Loucy (cell line): Measurements from ENCODE around the gene CDC73.
"Not testable (repeated sequence)": the region's sequence is repeated elsewhere in the genome, so short reads cannot be mapped to it uniquely, and the experiment has no call there.

Experiments
- H2AFZ ChIP-seq: fragments of 200-600 bp; sonication (generic); 2 replicates; pipeline ENCODE4 v1.6.0; 2016; ENCODE audit warnings: antibody characterized with exemption, mild to moderate bottlenecking, low read length, moderate library complexity
- H3F3A ChIP-seq: fragments of 200-600 bp; 2 replicates; pipeline ENCODE4 v1.6.0; 2016; ENCODE audit warnings: antibody characterized with exemption, low read depth, mild to moderate bottlenecking
- H3K27me3 ChIP-seq: fragments of 200-600 bp; sonication (generic); 2 replicates; pipeline ENCODE4 v1.6.1; 2014; ENCODE audit warnings: low read length, mild to moderate bottlenecking; ENCODE audit not compliant: insufficient read depth, poor library complexity, severe bottlenecking
- H3K36me3 ChIP-seq: fragments of 200-600 bp; sonication (generic); 2 replicates; pipeline ENCODE4 v1.6.1; 2016; ENCODE audit warnings: low read length; ENCODE audit not compliant: insufficient read depth
- H3K4me1 ChIP-seq: fragments of 200-600 bp; sonication (generic); 2 replicates; pipeline ENCODE4 v1.5.1; 2014; ENCODE audit warnings: low read length, mild to moderate bottlenecking; ENCODE audit not compliant: insufficient read depth, poor library complexity, severe bottlenecking
- H3K4me2 ChIP-seq: fragments of 200-600 bp; sonication (generic); 2 replicates; pipeline ENCODE4 v1.6.0; 2014; ENCODE audit warnings: antibody characterized with exemption, low read length, low read depth, mild to moderate bottlenecking; ENCODE audit not compliant: poor library complexity, severe bottlenecking
- H3K4me3 ChIP-seq: fragments of 200-600 bp; sonication (generic); 2 replicates; pipeline ENCODE4 v1.5.1; 2014; ENCODE audit warnings: low read length, mild to moderate bottlenecking, mixed read lengths; ENCODE audit not compliant: poor library complexity, severe bottlenecking
- H3K79me2 ChIP-seq: fragments of 200-600 bp; sonication (generic); 2 replicates; pipeline ENCODE4 v1.6.1; 2014; ENCODE audit warnings: low read length; ENCODE audit not compliant: insufficient read depth
- H3K9ac ChIP-seq: fragments of 200-600 bp; sonication (generic); 2 replicates; pipeline ENCODE4 v1.6.0; 2014; ENCODE audit warnings: mild to moderate bottlenecking, low read depth, low read length, moderate library complexity; ENCODE audit not compliant: poor library complexity, severe bottlenecking
- H3K9me2 ChIP-seq: fragments of 200-600 bp; sonication (generic); replicated peaks from 2 replicates; pipeline ENCODE4 v1.6.1; 2016; ENCODE audit warnings: low read depth, low read length, mixed read lengths
- H3K9me3 ChIP-seq: fragments of 200-600 bp; sonication (generic); 2 replicates; pipeline ENCODE4 v1.6.1; 2014; ENCODE audit warnings: mild to moderate bottlenecking, antibody characterized with exemption, low read length, low read depth; ENCODE audit not compliant: insufficient read depth
- H4K20me1 ChIP-seq: fragments of 200-600 bp; sonication (generic); 2 replicates; pipeline ENCODE4 v1.6.0; 2014; ENCODE audit warnings: antibody characterized with exemption, low read length, mild to moderate bottlenecking; ENCODE audit not compliant: insufficient read depth, poor library complexity, severe bottlenecking
- CTCF ChIP-seq: fragments of 200-600 bp; sonication (generic); conservative IDR thresholded peaks from 2 replicates; pipeline ENCODE4 v1.5.1; 2014; ENCODE audit warnings: mild to moderate bottlenecking, antibody characterized with exemption, low read length
- EZH2phosphoT487 ChIP-seq: fragments of 200-600 bp; IDR thresholded peaks from 2 replicates; pipeline ENCODE4 v1.6.1; 2018; ENCODE audit warnings: antibody characterized with exemption, mild to moderate bottlenecking, moderate library complexity, borderline replicate concordance

CDC73 gene

GRCh38 chr1:193285641-193286040 is 163.8 kb downstream of the CDC73 start:
- no peaks in the 10 kb centered on the region for H3K4me1 ChIP-seq
- H3K4me2 ChIP-seq, result no peak overlapping the region
- H3K79me2 ChIP-seq, result no peaks in the 10 kb centered on the region
- no peaks in the 10 kb centered on the region for H3K27me3 ChIP-seq
- no peaks in the 10 kb centered on the region for H3K36me3 ChIP-seq
- H3K9ac ChIP-seq, result no peak overlapping the region
- no peak overlapping the region for H2AFZ ChIP-seq
- no peaks in the 10 kb centered on the region for H4K20me1 ChIP-seq
- no peaks in the 10 kb centered on the region for H3F3A ChIP-seq
- H3K9me3 ChIP-seq, result no peaks in the 10 kb centered on the region
- H3K4me3 ChIP-seq, result no peak overlapping the region
- H3K9me2 ChIP-seq, result no peaks in the 10 kb centered on the region
- TF ChIP-seq CTCF (no peak), EZH2phosphoT487 (no peak)

- H3F3A ChIP-seq, H3K4me2 ChIP-seq, H2AFZ ChIP-seq, H3K27me3 ChIP-seq, H3K9me2 ChIP-seq, H3K36me3 ChIP-seq, H3K79me2 ChIP-seq, H3K9ac ChIP-seq, H4K20me1 ChIP-seq, H3K9me3 ChIP-seq, H3K4me3 ChIP-seq, H3K4me1 ChIP-seq: not testable (repeated sequence)
These were observed 166.8 kb downstream of the CDC73 start for GRCh38 chr1:193288548-193289080.

GRCh38 chr1:193293726-193294125 is 171.9 kb downstream of the CDC73 start:
- Histone ChIP-seq H2AFZ (no peak overlapping the region), H3K9me2 (no peaks in the 10 kb centered on the region), H3F3A (no peaks in the 10 kb centered on the region), H3K4me2 (no peak overlapping the region), H3K4me1 (no peaks in the 10 kb centered on the region), H3K27me3 (no peaks in the 10 kb centered on the region), H3K9me3 (no peaks in the 10 kb centered on the region), H4K20me1 (no peaks in the 10 kb centered on the region), H3K36me3 (no peaks in the 10 kb centered on the region), H3K4me3 (no peak overlapping the region), H3K9ac (no peak overlapping the region), H3K79me2 (no peaks in the 10 kb centered on the region)
- TF ChIP-seq EZH2phosphoT487 (no peak), CTCF (no peak)

GRCh38 chr1:193299038-193299437 is 177.2 kb downstream of the CDC73 start:
- TF ChIP-seq CTCF (no peak), EZH2phosphoT487 (no peak)
- Histone ChIP-seq H3K36me3 (no peaks in the 10 kb centered on the region), H4K20me1 (no peaks in the 10 kb centered on the region), H3F3A (no peaks in the 10 kb centered on the region), H3K9ac (no peak overlapping the region), H3K4me1 (no peaks in the 10 kb centered on the region), H3K9me2 (0 out of 2 replicates have a peak, but pooled peaks cover 4% of the 10 kb centered on the region), H2AFZ (no peak overlapping the region), H3K79me2 (no peaks in the 10 kb centered on the region), H3K27me3 (no peaks in the 10 kb centered on the region), H3K9me3 (no peaks in the 10 kb centered on the region), H3K4me2 (no peak overlapping the region), H3K4me3 (no peak overlapping the region)
